ENCODE data around the gene ASH1L.
"Not testable (repeated sequence)": the region's sequence is repeated elsewhere in the genome, so short reads cannot be mapped to it uniquely, and the experiment has no call there.

Gene ASH1L

DNA sequence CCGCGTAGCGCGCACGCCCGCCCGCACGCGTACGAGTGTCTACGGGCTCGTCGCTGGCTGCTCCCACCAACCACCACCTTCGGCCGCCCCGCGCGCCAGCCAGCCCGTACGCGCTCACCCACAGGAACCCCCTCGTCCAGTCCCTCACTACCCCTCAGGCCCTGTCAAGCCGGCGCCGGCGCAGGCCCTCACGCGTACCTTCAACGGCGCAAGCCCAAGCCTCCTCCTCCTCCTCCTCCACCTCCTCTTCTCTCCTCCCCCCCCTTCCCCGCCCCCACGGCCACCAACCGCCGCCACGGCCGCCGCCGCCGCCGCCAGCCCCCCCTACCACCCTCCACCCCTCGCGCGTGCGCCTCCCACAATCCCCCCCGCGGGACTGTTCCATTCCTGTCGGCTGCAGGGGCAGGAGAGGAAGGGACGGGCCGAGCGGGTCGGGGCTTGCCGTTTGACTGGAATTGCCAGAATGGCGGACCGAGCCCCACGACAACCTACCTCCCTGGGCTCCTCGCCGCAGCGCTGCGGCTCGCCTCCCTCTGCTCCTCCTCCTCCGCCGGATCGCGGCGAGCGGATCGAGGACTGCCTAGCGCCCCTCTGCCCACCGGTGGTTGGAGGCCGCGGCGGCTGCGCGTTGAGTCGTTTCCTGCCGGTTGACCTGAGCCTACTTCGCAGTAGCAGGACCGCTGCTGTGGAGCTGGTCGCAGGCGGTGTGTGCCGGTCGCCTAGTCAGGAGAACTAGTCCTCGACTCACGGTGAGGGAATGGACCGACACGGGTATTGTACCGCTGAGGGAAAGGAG, at the start of gene ASH1L:
Gene ASH1L, minus strand, starts transcription at position 223 of the 796 bp plus-strand sequence. CDS start 41,284 bp downstream, outside the sequence.
- peak; percentile 94 for DNase-seq (ENCODE audit: low read depth)
- TF ChIP-seq CTCF (conservative IDR thresholded peaks at IDR 0.05; ENCODE audit: low read depth, low read length) = no peak
- H3K4me3 ChIP-seq (ENCODE audit: low read depth, low read length) = peak within 1 kb of the TSS; percentile 94

DNA sequence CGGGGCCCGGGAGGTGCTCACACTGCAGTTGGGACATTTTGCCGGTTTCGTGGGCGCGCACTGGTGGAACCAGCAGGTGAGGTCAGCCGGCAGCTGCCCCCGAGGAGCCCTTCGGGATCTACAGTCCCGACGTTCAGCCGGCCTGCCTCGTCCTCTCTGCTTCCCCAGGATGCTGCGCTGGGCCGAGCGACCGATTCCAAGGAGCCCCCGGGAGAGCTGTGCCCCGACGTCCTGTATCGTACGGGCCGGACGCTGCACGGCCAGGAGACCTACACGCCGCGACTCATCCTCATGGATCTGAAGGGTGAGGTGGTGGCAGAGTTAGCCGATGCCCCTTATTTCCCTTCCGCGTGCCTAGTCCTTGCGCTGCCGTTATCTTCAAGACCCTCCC, 47.6 kb upstream of the ASH1L start:
- DNase-seq (ENCODE audit: low read depth) = not testable (repeated sequence)
- H3K4me3 ChIP-seq (ENCODE audit: low read depth, low read length) = peak overlapping the region; percentile 72

DNA sequence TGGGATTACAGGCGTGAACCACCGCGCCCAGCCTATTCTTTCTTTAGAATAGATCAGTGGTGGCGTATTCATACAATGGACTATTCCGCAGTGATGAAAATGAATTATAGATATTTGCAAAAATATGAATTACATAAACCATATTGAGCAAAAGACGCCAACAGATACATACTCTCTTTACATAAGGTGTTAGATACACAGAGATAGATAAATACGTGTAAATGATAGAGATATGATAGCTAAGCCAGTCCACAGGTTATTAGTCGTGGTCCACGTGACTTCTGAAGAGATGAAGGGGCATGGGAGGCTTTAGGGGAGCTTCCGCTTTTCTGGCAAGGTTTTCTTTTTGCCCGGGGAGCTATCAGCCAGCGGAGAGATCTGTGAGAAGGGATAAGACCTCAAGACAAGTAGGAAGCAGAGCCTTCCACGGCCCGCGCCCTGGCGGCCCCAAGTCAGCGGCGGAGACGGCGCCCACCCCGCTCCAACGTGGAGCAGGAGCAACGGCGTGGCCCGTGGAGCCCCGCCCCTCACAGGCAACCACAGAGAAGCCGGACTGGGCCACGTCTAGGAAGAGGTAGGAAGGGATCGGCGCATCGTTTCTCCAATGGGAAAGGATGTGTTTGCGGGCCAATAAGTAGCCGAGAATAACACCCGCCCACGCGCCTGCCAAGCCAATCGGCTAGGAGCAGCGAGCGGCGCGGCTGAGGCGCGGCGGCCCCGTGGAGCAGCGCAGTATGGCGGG, 47.1 kb upstream of the ASH1L start, which contains the start of gene MSTO1:
Gene MSTO1, plus strand, starts transcription at position 704 of the 742 bp plus-strand sequence. Its CDS starts 31 bp downstream, at position 735.
- peak; percentile 99 for DNase-seq (ENCODE audit: low read depth)
- H3K4me3 ChIP-seq (ENCODE audit: low read depth, low read length) = peak within 1 kb of the TSS; percentile 72
- no peak for TF ChIP-seq CTCF (conservative IDR thresholded peaks at IDR 0.05; ENCODE audit: low read depth, low read length)

DNA sequence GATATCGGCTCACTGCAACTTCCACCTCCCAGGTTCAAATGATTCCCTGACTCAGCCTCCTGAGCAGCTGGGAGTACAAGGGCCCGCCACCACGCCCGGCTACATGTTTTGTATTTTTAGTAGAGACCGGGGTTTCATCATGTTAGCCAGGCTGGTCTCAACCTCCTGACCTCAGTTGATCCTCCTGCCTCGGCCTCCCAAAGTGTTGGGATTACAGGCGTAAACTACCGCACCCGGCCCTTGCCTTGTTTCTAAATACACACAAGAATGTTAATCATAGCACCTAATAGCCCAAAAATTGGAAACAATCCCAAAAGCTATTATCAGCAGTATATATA, 46.3 kb upstream of the ASH1L start:
- H3K4me3 ChIP-seq (ENCODE audit: low read depth, low read length) = no peak overlapping the region
- no peak for TF ChIP-seq CTCF (conservative IDR thresholded peaks at IDR 0.05; ENCODE audit: low read depth, low read length)
- no peak for DNase-seq (ENCODE audit: low read depth)

- peak; percentile 10 for DNase-seq (ENCODE audit: low read depth)
- TF ChIP-seq CTCF (conservative IDR thresholded peaks at IDR 0.05; ENCODE audit: low read depth, low read length) = no peak
- H3K4me3 ChIP-seq (ENCODE audit: low read depth, low read length) = no peak overlapping the region
Observed at GRCh38 chr1:155607708-155608107, 45.1 kb upstream of the ASH1L start.

GRCh38 chr1:155599828-155600572, 37.4 kb upstream of the ASH1L start:
- H3K4me3 ChIP-seq (ENCODE audit: low read depth, low read length); DNase-seq (ENCODE audit: low read depth): not testable (repeated sequence)

- peak; percentile 62 for DNase-seq (ENCODE audit: low read depth)
- TF ChIP-seq CTCF (conservative IDR thresholded peaks at IDR 0.05; ENCODE audit: low read depth, low read length) = peak; percentile 34
- H3K4me3 ChIP-seq (ENCODE audit: low read depth, low read length) = peak overlapping the region; percentile 32
Observed at GRCh38 chr1:155598842-155599331, 36.3 kb upstream of the ASH1L start.

Data from choroid plexus epithelial cell (primary cell).